Daoy (cell line): ENCODE data around the gene ANGPTL4. TPM values are rescaled to one million over a fixed set of nuclear protein-coding genes. Genes with fewer than 3 reads are reported as not detected.

ENCODE experiments used
- DNase-seq: peaks from one replicate; pipeline ENCODE4 v3.0.0-alpha.2; 2015; ENCODE audit warnings: low read depth
- total RNA-seq: library from RNA; depleted of rRNA; stranded (reverse); fragments of >200 nt; shearing (Covaris generic); gene quantifications from 2 replicates; pipeline ENCODE4 v1.2.3, GENCODE V29; 2014; rRNA removed

The ANGPTL4 gene
- total RNA-seq, 1 experiment from 2014 or later: 0.86 TPM

DNA sequence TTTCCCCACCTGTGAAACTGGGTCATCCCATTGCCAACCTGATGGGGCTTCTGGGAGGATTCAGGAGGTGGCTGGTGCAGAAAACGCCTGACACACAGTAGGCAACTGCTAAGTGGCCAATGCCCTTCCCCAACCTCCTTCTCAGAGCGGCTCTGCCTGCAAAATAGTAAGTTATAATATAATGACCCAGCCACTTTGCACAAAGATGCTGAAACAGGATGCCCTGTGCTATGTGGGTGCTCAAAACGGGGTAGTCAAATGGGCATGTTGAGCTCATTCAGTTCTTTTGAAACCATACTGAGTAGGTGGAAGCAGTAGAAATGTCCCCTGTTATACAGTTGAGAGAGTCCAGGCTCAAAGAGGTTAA is 49.7 kb downstream of the ANGPTL4 start:
- no peak for DNase-seq

GRCh38 chr19:8416796-8417195 is 52.8 kb downstream of the ANGPTL4 start:
- no peak for DNase-seq

DNA sequence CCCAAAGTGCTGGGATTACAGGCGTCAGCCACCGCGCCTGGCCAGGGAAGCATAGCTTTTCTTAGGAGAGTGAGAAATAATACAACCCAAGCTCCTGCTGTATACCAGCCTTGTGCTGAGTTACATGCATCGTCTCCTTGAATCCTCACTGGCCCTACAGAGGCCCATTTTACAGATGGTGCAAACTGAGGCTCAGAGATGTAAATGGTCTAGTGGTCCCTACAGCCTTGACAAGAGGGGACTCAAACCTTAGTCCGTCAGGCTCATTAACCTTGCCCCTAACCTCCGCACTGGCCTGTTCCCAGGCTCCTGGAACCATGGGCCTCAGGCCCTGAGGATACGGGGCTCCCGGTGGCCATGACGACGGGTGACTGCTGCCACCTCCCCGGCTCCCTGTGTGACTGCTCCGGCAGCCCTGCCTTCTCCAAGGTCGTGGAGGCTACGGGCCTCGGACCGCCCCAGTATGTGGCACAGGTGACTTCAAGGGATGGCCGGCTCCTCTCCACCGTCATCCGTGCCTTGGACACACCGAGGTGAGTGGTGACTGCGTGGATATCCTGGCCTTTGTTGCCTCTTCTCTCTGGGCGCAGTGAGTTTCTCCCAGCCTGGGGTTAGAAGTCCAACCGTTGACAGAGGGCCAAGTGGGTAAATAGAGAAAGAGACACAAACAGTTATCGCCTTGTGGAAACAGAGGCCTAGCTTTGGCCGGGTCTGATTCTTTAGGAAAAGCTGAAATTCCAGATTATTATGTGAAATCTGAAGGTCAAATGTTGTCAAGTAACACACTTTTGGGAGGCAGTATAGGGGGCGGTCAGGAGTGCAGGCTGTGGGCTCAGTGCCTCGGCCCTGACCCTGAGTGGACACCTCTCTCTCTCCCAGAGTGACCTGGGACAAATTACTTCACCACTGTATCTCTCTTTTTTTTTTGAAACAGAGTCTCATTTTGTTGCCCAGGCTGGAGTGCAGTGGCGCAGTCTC is 57.8 kb downstream of the ANGPTL4 start:
- DNase-seq: no peak

GRCh38 chr19:8423817-8424223 is 59.9 kb downstream of the ANGPTL4 start:
- DNase-seq: peak; percentile 96

Other genes with a start within 250 kb of the ANGPTL4 start
- gene FBN3, start 214.6 kb upstream of the ANGPTL4 start, total RNA-seq: not detected in 2 replicates
- gene CERS4, start 154.8 kb upstream of the ANGPTL4 start, total RNA-seq: 12.1 and 14.6 TPM in 2 replicates
- 108 TPM in 2 replicates for gene CD320, start 55.8 kb upstream of the ANGPTL4 start, total RNA-seq
- 17.0 and 22.6 TPM in 2 replicates for gene NDUFA7, start 42.8 kb upstream of the ANGPTL4 start, total RNA-seq
- gene RPS28, start 42.7 kb upstream of the ANGPTL4 start, total RNA-seq: 153 and 281 TPM in 2 replicates
- 0.40 TPM in 1 of 2 replicates, not detected in the other for gene KANK3, start 20.9 kb upstream of the ANGPTL4 start, total RNA-seq
- 3.5 and 9.0 TPM in 2 replicates for gene RAB11B, start 26.2 kb downstream of the ANGPTL4 start, total RNA-seq
- gene MARCHF2, start 49.1 kb downstream of the ANGPTL4 start, total RNA-seq: 12.3 and 17.8 TPM in 2 replicates
- gene HNRNPM, start 80.8 kb downstream of the ANGPTL4 start, total RNA-seq: 140 and 162 TPM in 2 replicates
- not detected in 2 replicates for gene PRAM1, start 138.5 kb downstream of the ANGPTL4 start, total RNA-seq
- 5.7 and 6.8 TPM in 2 replicates for gene ZNF414, start 150.0 kb downstream of the ANGPTL4 start, total RNA-seq
- 0.24 TPM in 1 of 2 replicates, not detected in the other for gene MYO1F, start 213.3 kb downstream of the ANGPTL4 start, total RNA-seq
- gene ADAMTS10, start 246.6 kb downstream of the ANGPTL4 start, total RNA-seq: 3.1 and 6.6 TPM in 2 replicates